ENCODE data around the gene RABL6. TPM values are rescaled to one million over a fixed set of nuclear protein-coding genes. Genes with fewer than 3 reads are reported as not detected.

The RABL6 gene
- total RNA-seq, 4 donors from 2014 or later = 54.2 to 70.7 (median 61.0) TPM

- Histone ChIP-seq H3K36me3 (no peaks in the 10 kb centered on the region), H3K4me3 (no peak overlapping the region), H3K4me1 (peaks cover 23% of the 10 kb centered on the region), H3K9me3 (no peaks in the 10 kb centered on the region), H3K27me3 (no peaks in the 10 kb centered on the region), H3K27ac (no peak overlapping the region)
- TF ChIP-seq EP300 (IDR thresholded peaks at IDR 0.05) (no peak), POLR2A (IDR thresholded peaks at IDR 0.05) (no peak), CTCF (IDR thresholded peaks at IDR 0.05) (no peak), POLR2AphosphoS5 (IDR thresholded peaks at IDR 0.05) (no peak)
- 44% methylated on average over 2 of the region's 8 CpGs for WGBS
- no peak for DNase-seq (ENCODE audit: low spot score in 2 of 2)
These were observed 80.7 kb downstream of the RABL6 start for GRCh38 chr9:136888454-136888853.

GRCh38 chr9:136889858-136890257, 82.1 kb downstream of the RABL6 start:
- no peak for DNase-seq (ENCODE audit: low spot score in 2 of 2)
- Histone ChIP-seq H3K27ac (no peak overlapping the region), H3K36me3 (no peaks in the 10 kb centered on the region), H3K4me1 (peaks cover 22% of the 10 kb centered on the region), H3K27me3 (no peaks in the 10 kb centered on the region), H3K9me3 (no peaks in the 10 kb centered on the region), H3K4me3 (no peak overlapping the region)
- 95% methylated on average over 42 of the region's 42 CpGs for WGBS
- TF ChIP-seq EP300 (IDR thresholded peaks at IDR 0.05) = no peak
- TF ChIP-seq POLR2A (IDR thresholded peaks at IDR 0.05) = no peak
- no peak for TF ChIP-seq CTCF (IDR thresholded peaks at IDR 0.05)
- TF ChIP-seq POLR2AphosphoS5 (IDR thresholded peaks at IDR 0.05) = no peak

- H3K36me3 ChIP-seq = no peaks in the 10 kb centered on the region
- no peaks in the 10 kb centered on the region for H3K9me3 ChIP-seq
- no peak overlapping the region for H3K27ac ChIP-seq
- no peaks in the 10 kb centered on the region for H3K27me3 ChIP-seq
- peaks cover 14% of the 10 kb centered on the region for H3K4me1 ChIP-seq
- TF ChIP-seq POLR2A (IDR thresholded peaks at IDR 0.05) = no peak
- no peak for TF ChIP-seq CTCF (IDR thresholded peaks at IDR 0.05)
- no peak for TF ChIP-seq EP300 (IDR thresholded peaks at IDR 0.05)
- TF ChIP-seq POLR2AphosphoS5 (IDR thresholded peaks at IDR 0.05) = no peak
- DNase-seq (ENCODE audit: low spot score in 2 of 2) = no peak
- no peak overlapping the region for H3K4me3 ChIP-seq
- WGBS = 83% methylated on average over 13 of the region's 13 CpGs
These were observed 82.9 kb downstream of the RABL6 start for GRCh38 chr9:136890661-136891060.

Other genes starting within 250 kb of the RABL6 start
- gene EGFL7, start 145.0 kb upstream of the RABL6 start, total RNA-seq = 10 to 100 TPM; 12.2 to 49.6 (median 28.6) TPM
- 10 to 100 TPM; 43.5 to 73.2 (median 63.5) TPM for gene AGPAT2, start 120.5 kb upstream of the RABL6 start, total RNA-seq
- 10 to 100 TPM in 1 of 4 donors, 1 to 10 TPM in 3; 3.8 to 13.1 (median 6.3) TPM for gene DIPK1B, start 95.4 kb upstream of the RABL6 start, total RNA-seq
- 1 to 10 TPM in 2 of 4 donors, under 1 TPM in 1, not detected in 1; 0.32 to 3.5 (median 2.8) TPM for gene LCN10, start 65.0 kb upstream of the RABL6 start, total RNA-seq
- gene LCN6, start 59.4 kb upstream of the RABL6 start, total RNA-seq = 1 to 10 TPM; 4.0 to 8.3 (median 5.9) TPM
- not detected for gene LCN8, start 49.7 kb upstream of the RABL6 start, total RNA-seq
- under 1 TPM in 1 of 4 donors, not detected in 3; 0.21 TPM for gene LCN15, start 43.4 kb upstream of the RABL6 start, total RNA-seq
- gene TMEM141, start 16.6 kb upstream of the RABL6 start, total RNA-seq = 100 to 1,000 TPM in 2 of 4 donors, 10 to 100 TPM in 2; 71.1 to 148 (median 115) TPM
- gene CCDC183, start 11.6 kb upstream of the RABL6 start, total RNA-seq = 10 to 100 TPM in 1 of 4 donors, 1 to 10 TPM in 3; 1.1 to 10.3 (median 2.3) TPM
- 1 to 10 TPM; 1.6 to 3.1 (median 2.2) TPM for gene AJM1, start 34.5 kb downstream of the RABL6 start, total RNA-seq
- 10 to 100 TPM; 41.9 to 64.2 (median 46.6) TPM for gene PHPT1, start 41.5 kb downstream of the RABL6 start, total RNA-seq
- 1 to 10 TPM; 1.3 to 3.9 (median 1.8) TPM for gene MAMDC4, start 44.4 kb downstream of the RABL6 start, total RNA-seq
- 100 to 1,000 TPM; 236 to 328 (median 311) TPM for gene EDF1, start 58.4 kb downstream of the RABL6 start, total RNA-seq
- 10 to 100 TPM in 2 of 4 donors, 1 to 10 TPM in 2; 8.6 to 16.1 (median 10.5) TPM for gene TRAF2, start 78.6 kb downstream of the RABL6 start, total RNA-seq
- 100 to 1,000 TPM; 101 to 166 (median 142) TPM for gene FBXW5, start 136.8 kb downstream of the RABL6 start, total RNA-seq
- 1 to 10 TPM in 1 of 4 donors, not detected in 3; 2.7 TPM for gene C8G, start 137.3 kb downstream of the RABL6 start, total RNA-seq
- gene LCN12, start 144.3 kb downstream of the RABL6 start, total RNA-seq = 1 to 10 TPM in 1 of 4 donors, not detected in 3; 3.7 TPM
- gene PTGDS, start 169.6 kb downstream of the RABL6 start, total RNA-seq = 10 to 100 TPM in 3 of 4 donors, 1 to 10 TPM in 1; 4.3 to 31.7 (median 25.7) TPM
- gene LCNL1, start 175.0 kb downstream of the RABL6 start, total RNA-seq = under 1 TPM in 2 of 4 donors, not detected in 2; 0.18 to 0.40 TPM
- 10 to 100 TPM; 43.2 to 68.6 (median 61.5) TPM for gene PAXX, start 184.5 kb downstream of the RABL6 start, total RNA-seq
- gene CLIC3, start 188.6 kb downstream of the RABL6 start, total RNA-seq = 100 to 1,000 TPM in 3 of 4 donors, 10 to 100 TPM in 1; 20.6 to 159 (median 130) TPM
- 10 to 100 TPM; 10.4 to 44.7 (median 33.4) TPM for gene ABCA2, start 220.3 kb downstream of the RABL6 start, total RNA-seq
- gene FUT7, start 224.1 kb downstream of the RABL6 start, total RNA-seq = under 1 TPM in 1 of 4 donors, not detected in 3; 0.72 TPM
- gene NPDC1, start 238.2 kb downstream of the RABL6 start, total RNA-seq = 10 to 100 TPM; 22.2 to 64.0 (median 47.3) TPM
- 10 to 100 TPM; 13.3 to 20.8 (median 16.7) TPM for gene ENTPD2, start 246.1 kb downstream of the RABL6 start, total RNA-seq

All from suprapubic skin (tissue), 4 donors.